H9 (cell line): ENCODE results near the gene TMA7. TPM values are rescaled to one million over a fixed set of nuclear protein-coding genes. Genes with fewer than 3 reads are reported as not detected.

Source experiments
- DNase-seq: peaks from one replicate; pipeline ENCODE4 v3.0.0-alpha.2; 2017
- H2AFZ ChIP-seq: one replicate; pipeline ENCODE4 v1.6.1; 2013; ENCODE audit warnings: mild to moderate bottlenecking, low read length, control low read depth, moderate library complexity
- H2AK5ac ChIP-seq: 2 replicates; pipeline ENCODE4 v1.6.1; 2013; ENCODE audit warnings: low read length, control low read depth, mixed read lengths; ENCODE audit not compliant: insufficient read length
- H2BK120ac ChIP-seq: one replicate; pipeline ENCODE4 v1.6.1; 2013; ENCODE audit warnings: low read depth, mild to moderate bottlenecking, low read length, control low read depth, inconsistent platforms; ENCODE audit not compliant: poor library complexity, severe bottlenecking
- H2BK12ac ChIP-seq: 2 replicates; pipeline ENCODE4 v1.6.1; 2013; ENCODE audit warnings: low read length, control low read depth, mixed read lengths, low read depth; ENCODE audit not compliant: insufficient read length
- H2BK15ac ChIP-seq: 2 replicates; pipeline ENCODE4 v1.6.1; 2013; ENCODE audit warnings: low read depth, low read length, control low read depth
- H2BK20ac ChIP-seq: one replicate; pipeline ENCODE4 v1.6.1; 2013; ENCODE audit warnings: low read depth, mild to moderate bottlenecking, low read length, control low read depth, inconsistent platforms; ENCODE audit not compliant: poor library complexity, severe bottlenecking
- H2BK5ac ChIP-seq: 2 replicates; pipeline ENCODE4 v1.6.1; 2013; ENCODE audit warnings: low read length, control low read depth, mixed read lengths; ENCODE audit not compliant: insufficient read length
- H3K14ac ChIP-seq: 2 replicates; pipeline ENCODE4 v1.6.1; 2013; ENCODE audit warnings: low read length, control low read depth; ENCODE audit not compliant: insufficient read depth
- H3K18ac ChIP-seq: 2 replicates; pipeline ENCODE4 v1.6.1; 2013; ENCODE audit warnings: low read depth, mild to moderate bottlenecking, mixed read lengths, low read length, control low read depth; ENCODE audit not compliant: insufficient read length
- H3K23ac ChIP-seq: 2 replicates; pipeline ENCODE4 v1.6.1; 2013; ENCODE audit warnings: low read length, control low read depth, mixed read lengths, low read depth; ENCODE audit not compliant: insufficient read length
- H3K23me2 ChIP-seq: 2 replicates; pipeline ENCODE4 v1.6.1; 2013; ENCODE audit warnings: low read depth, mild to moderate bottlenecking, mixed read lengths, low read length, control low read depth; ENCODE audit not compliant: insufficient read length, poor library complexity, severe bottlenecking
- H3K27ac ChIP-seq: 2 replicates; pipeline ENCODE4 v1.5.1; 2013; ENCODE audit warnings: low read length, control low read depth, mixed read lengths, low read depth; ENCODE audit not compliant: insufficient read length
- H3K27me3 ChIP-seq: 2 replicates; pipeline ENCODE4 v1.6.1; 2013; ENCODE audit warnings: low read length, control low read depth, inconsistent platforms; ENCODE audit not compliant: insufficient read depth
- H3K4ac ChIP-seq: 2 replicates; pipeline ENCODE4 v1.6.1; 2013; ENCODE audit warnings: low read depth, mild to moderate bottlenecking, control low read depth, inconsistent platforms, low read length, moderate library complexity
- H3K4me1 ChIP-seq: 2 replicates; pipeline ENCODE4 v1.6.1; 2013; ENCODE audit warnings: low read length, control low read depth, inconsistent platforms; ENCODE audit not compliant: insufficient read depth
- H3K4me2 ChIP-seq: 2 replicates; pipeline ENCODE4 v1.6.1; 2013; ENCODE audit warnings: low read length, control low read depth, mixed read lengths; ENCODE audit not compliant: insufficient read length, insufficient read depth
- H3K56ac ChIP-seq: 2 replicates; pipeline ENCODE4 v1.6.1; 2013; ENCODE audit warnings: low read depth, mild to moderate bottlenecking, mixed read lengths, low read length, control low read depth; ENCODE audit not compliant: insufficient read length
- H3K79me1 ChIP-seq: 2 replicates; pipeline ENCODE4 v1.6.1; 2013; ENCODE audit warnings: low read depth, mild to moderate bottlenecking, moderate library complexity, low read length, control low read depth, inconsistent platforms; ENCODE audit not compliant: insufficient read depth, poor library complexity, severe bottlenecking
- H3K79me2 ChIP-seq: 2 replicates; pipeline ENCODE4 v1.6.1; 2013; ENCODE audit warnings: low read length, control low read depth, inconsistent platforms; ENCODE audit not compliant: insufficient read depth
- H3K9ac ChIP-seq: 2 replicates; pipeline ENCODE4 v1.6.1; 2013; ENCODE audit warnings: low read length, control low read depth, mixed read lengths; ENCODE audit not compliant: insufficient read length; ENCODE audit errors: extremely low read depth
- H3K9me3 ChIP-seq: one replicate; pipeline ENCODE4 v1.6.1; 2013; ENCODE audit warnings: low read depth, low read length, inconsistent platforms; ENCODE audit not compliant: control insufficient read depth
- H3T11ph ChIP-seq: one replicate; pipeline ENCODE4 v1.6.1; 2013; ENCODE audit warnings: mild to moderate bottlenecking, low read length, control low read depth, inconsistent platforms
- H4K20me1 ChIP-seq: one replicate; pipeline ENCODE4 v1.6.1; 2013; ENCODE audit not compliant: control insufficient read depth, insufficient read length, insufficient read depth
- H4K5ac ChIP-seq: 2 replicates; pipeline ENCODE4 v1.6.1; 2013; ENCODE audit warnings: low read depth, mild to moderate bottlenecking, mixed read lengths, low read length, control low read depth; ENCODE audit not compliant: insufficient read length
- H4K8ac ChIP-seq: replicated peaks from 2 replicates; pipeline ENCODE4 v1.6.1; 2013; ENCODE audit warnings: low read length, control low read depth, mixed read lengths, low read depth; ENCODE audit not compliant: insufficient read length
- H4K91ac ChIP-seq: 2 replicates; pipeline ENCODE4 v1.6.1; 2013; ENCODE audit warnings: low read depth, mild to moderate bottlenecking, moderate library complexity, mixed read lengths, low read length, control low read depth; ENCODE audit not compliant: insufficient read length
- H3K27ac Mint-ChIP-seq, 3 experiments: 2 replicates in 2 of 3; 3 replicates in 1 of 3; pipeline ENCODE4 v1.8.0; 2020 to 2021; ENCODE audit warnings: mixed read lengths in 3 of 3, mild to moderate bottlenecking in 1 of 3, moderate library complexity in 1 of 3
- H3K27me3 Mint-ChIP-seq: 2 replicates; pipeline ENCODE4 v1.8.0; 2021; ENCODE audit warnings: low read depth, mild to moderate bottlenecking, moderate library complexity, mixed read lengths
- H3K36me3 Mint-ChIP-seq, 3 experiments: 2 replicates in 2 of 3; 3 replicates in 1 of 3; pipeline ENCODE4 v1.8.0; 2020 to 2021; ENCODE audit warnings: low read depth in 3 of 3, mixed read lengths in 3 of 3; ENCODE audit not compliant: insufficient read depth in 1 of 3
- H3K4me1 Mint-ChIP-seq, 2 experiments: 2 replicates each; pipeline ENCODE4 v1.8.0; 2020; ENCODE audit warnings: mixed read lengths in 2 of 2
- H3K4me3 Mint-ChIP-seq, 2 experiments: 2 replicates in 1 of 2; 3 replicates in 1 of 2; pipeline ENCODE4 v1.8.0; 2020 to 2021; ENCODE audit warnings: mild to moderate bottlenecking in 2 of 2, mixed read lengths in 2 of 2, moderate library complexity in 1 of 2
- H3K9me3 Mint-ChIP-seq, 2 experiments: 2 replicates in 1 of 2; 3 replicates in 1 of 2; pipeline ENCODE4 v1.8.0; 2020; ENCODE audit warnings: mild to moderate bottlenecking in 2 of 2, mixed read lengths in 2 of 2, moderate library complexity in 1 of 2
- WGBS: extraction: QIAGEN DNeasy Blood & Tissue Kit; methylation state at CpG from one replicate; pipeline ENCODE4 v1.1.7; 2013; ENCODE audit warnings: missing lambda C conversion rate, low lambda C conversion rate, mixed read lengths; ENCODE audit not compliant: insufficient read length; ENCODE audit errors: extremely low coverage; 5-methylcytosine and 5-hydroxymethylcytosine counted together
- total RNA-seq: library from RNA; stranded (reverse); gene quantifications from 2 replicates; pipeline ENCODE4 v1.2.1, GENCODE V29; 2021
- TF ChIP-seq, protein P1 (sequence below): fragments of 200-600 bp; sonication (generic); conservative IDR thresholded peaks from 3 replicates; pipeline ENCODE4 v1.8.0; 2021; ENCODE audit warnings: antibody characterized with exemption, mild to moderate bottlenecking

Gene TMA7
- total RNA-seq, 1 experiment from 2014 or later, result 305 TPM

DNA sequence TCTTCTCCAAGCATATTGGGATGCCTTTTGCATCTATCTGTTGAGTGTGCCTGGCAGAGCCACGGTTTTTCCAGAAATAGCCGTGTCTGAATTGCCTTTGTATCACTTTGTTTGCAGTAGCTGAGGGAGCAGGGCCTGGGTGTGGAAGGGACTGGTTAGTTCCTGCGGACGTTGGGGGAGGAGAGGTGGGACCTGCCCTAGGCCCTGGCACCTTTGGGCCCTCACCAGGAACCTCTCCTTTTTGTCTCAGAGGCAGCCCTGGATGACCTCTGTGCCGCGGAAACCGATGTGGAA, 25.1 kb downstream of the TMA7 start:
- Histone ChIP-seq H3K23ac (no peak overlapping the region), H3K4me1 (no peaks in the 10 kb centered on the region), H3K23me2 (no peaks in the 10 kb centered on the region), H2BK12ac (no peak overlapping the region), H3T11ph (no peak overlapping the region), H3K4me2 (no peak overlapping the region), H2BK15ac (no peak overlapping the region), H4K20me1 (no peaks in the 10 kb centered on the region), H2BK20ac (no peak overlapping the region), H3K18ac (no peak overlapping the region), H3K9me3 (no peaks in the 10 kb centered on the region), H2AK5ac (no peak overlapping the region), H4K5ac (no peak overlapping the region), H3K79me1 (no peaks in the 10 kb centered on the region), H2BK5ac (no peak overlapping the region), H3K4ac (no peak overlapping the region), H2BK120ac (no peak overlapping the region), H3K14ac (peak overlapping the region; percentile 20; the same call in 1 of the 2 replicates), H3K9ac (no peak overlapping the region), H4K8ac (no peak overlapping the region), H3K56ac (no peak overlapping the region), H3K27me3 (no peaks in the 10 kb centered on the region), H3K79me2 (no peaks in the 10 kb centered on the region; the same call in 1 of the 2 replicates), H2AFZ (no peak overlapping the region), H4K91ac (no peak overlapping the region), H3K27ac (no peak overlapping the region)
- H3K4me1 Mint-ChIP-seq, result peaks cover 16 to 26% of the 10 kb centered on the region in 2 experiments
- WGBS, result no CpG with 5 or more reads among the region's 7 CpGs
- DNase-seq, result no peak
- H3K36me3 Mint-ChIP-seq, result peaks cover 13 to 46% (median 45%) of the 10 kb centered on the region in 3 experiments
- H3K27ac Mint-ChIP-seq, result peak overlapping the region in 2 of 3 experiments; percentile 99; a peak in 4 of 7 replicates
- TF ChIP-seq, protein P1, sequence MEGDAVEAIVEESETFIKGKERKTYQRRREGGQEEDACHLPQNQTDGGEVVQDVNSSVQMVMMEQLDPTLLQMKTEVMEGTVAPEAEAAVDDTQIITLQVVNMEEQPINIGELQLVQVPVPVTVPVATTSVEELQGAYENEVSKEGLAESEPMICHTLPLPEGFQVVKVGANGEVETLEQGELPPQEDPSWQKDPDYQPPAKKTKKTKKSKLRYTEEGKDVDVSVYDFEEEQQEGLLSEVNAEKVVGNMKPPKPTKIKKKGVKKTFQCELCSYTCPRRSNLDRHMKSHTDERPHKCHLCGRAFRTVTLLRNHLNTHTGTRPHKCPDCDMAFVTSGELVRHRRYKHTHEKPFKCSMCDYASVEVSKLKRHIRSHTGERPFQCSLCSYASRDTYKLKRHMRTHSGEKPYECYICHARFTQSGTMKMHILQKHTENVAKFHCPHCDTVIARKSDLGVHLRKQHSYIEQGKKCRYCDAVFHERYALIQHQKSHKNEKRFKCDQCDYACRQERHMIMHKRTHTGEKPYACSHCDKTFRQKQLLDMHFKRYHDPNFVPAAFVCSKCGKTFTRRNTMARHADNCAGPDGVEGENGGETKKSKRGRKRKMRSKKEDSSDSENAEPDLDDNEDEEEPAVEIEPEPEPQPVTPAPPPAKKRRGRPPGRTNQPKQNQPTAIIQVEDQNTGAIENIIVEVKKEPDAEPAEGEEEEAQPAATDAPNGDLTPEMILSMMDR, result no peak
- no peaks in the 10 kb centered on the region; the same call in 1 of the 2 replicates for H3K27me3 Mint-ChIP-seq
- H3K9me3 Mint-ChIP-seq, result no peaks in the 10 kb centered on the region
- H3K4me3 Mint-ChIP-seq, result no peak overlapping the region
